Measurements from ENCODE around the gene SYNE3. TPM values are rescaled to one million over a fixed set of nuclear protein-coding genes. Genes with fewer than 3 reads are reported as not detected.

SYNE3 gene
- total and polyA plus RNA-seq, 4 donors = 0.47 to 9.0 (median 4.7) TPM

- H3K4me1 ChIP-seq (ENCODE audit: control insufficient read depth in 4 of 4, insufficient read depth in 4 of 4, low read length in 3 of 4) = peaks cover 12 to 37% (median 23%) of the 10 kb centered on the region in 4 donors
- 69% methylated on average over 5 of the region's 5 CpGs for WGBS
- H3K4me3 ChIP-seq (ENCODE audit: low read depth in 1 of 3, low read length in 3 of 3) = no peak overlapping the region
- no peak for DNase-seq (ENCODE audit: low spot score)
- no peaks in the 10 kb centered on the region for H3K9me3 ChIP-seq (ENCODE audit: control insufficient read depth in 4 of 4, low read length in 3 of 4)
- TF ChIP-seq JUND (IDR thresholded peaks at IDR 0.05) (no peak), FOXA1 (IDR thresholded peaks at IDR 0.05) (no peak), GABPA (IDR thresholded peaks at IDR 0.05 in 1 of 2, conservative IDR thresholded peaks at IDR 0.05 in 1 of 2) (no peak), RXRA (IDR thresholded peaks at IDR 0.05) (peak; percentile 56 to 72), EGR1 (IDR thresholded peaks at IDR 0.05; ENCODE audit: low read depth in 2 of 2) (no peak), HNF4A (conservative IDR thresholded peaks at IDR 0.05) (peak; percentile 70 to 79)
- TF ChIP-seq, protein P1, sequence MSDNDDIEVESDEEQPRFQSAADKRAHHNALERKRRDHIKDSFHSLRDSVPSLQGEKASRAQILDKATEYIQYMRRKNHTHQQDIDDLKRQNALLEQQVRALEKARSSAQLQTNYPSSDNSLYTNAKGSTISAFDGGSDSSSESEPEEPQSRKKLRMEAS (IDR thresholded peaks at IDR 0.05) = no peak
- peak overlapping the region in 1 of 2 donors; percentile 57 for H3K27ac ChIP-seq (ENCODE audit: low read depth in 1 of 2, low read length in 2 of 2)
- H3K27me3 ChIP-seq (ENCODE audit: control insufficient read depth in 4 of 4, insufficient read depth in 4 of 4, low read length in 3 of 4) = no peaks in the 10 kb centered on the region
- no peaks in the 10 kb centered on the region for H3K36me3 ChIP-seq (ENCODE audit: control insufficient read depth in 4 of 4, insufficient read depth in 3 of 4, low read depth in 1 of 4, low read length in 3 of 4)
- no peak overlapping the region for H3K9ac ChIP-seq (ENCODE audit: low read depth in 1 of 2, low read length in 2 of 2)
Measured at GRCh38 chr14:95484296-95484695, 32.2 kb downstream of the SYNE3 start.

- no peaks in the 10 kb centered on the region for H3K36me3 ChIP-seq (ENCODE audit: control insufficient read depth in 4 of 4, insufficient read depth in 3 of 4, low read depth in 1 of 4, low read length in 3 of 4)
- WGBS = 82% methylated on average over 14 of the region's 14 CpGs
Measured at GRCh38 chr14:95483309-95484165, 32.9 kb downstream of the SYNE3 start.

More at GRCh38 chr14:95483309-95484165, 32.9 kb downstream of the SYNE3 start:
- Histone ChIP-seq H3K27ac (ENCODE audit: low read depth in 1 of 2, low read length in 2 of 2) (peak overlapping the region; percentile 15 to 57), H3K9ac (ENCODE audit: low read depth in 1 of 2, low read length in 2 of 2) (no peak overlapping the region), H3K9me3 (ENCODE audit: control insufficient read depth in 4 of 4, low read length in 3 of 4) (no peaks in the 10 kb centered on the region), H3K4me3 (ENCODE audit: low read depth in 1 of 3, low read length in 3 of 3) (no peak overlapping the region), H3K4me1 (ENCODE audit: control insufficient read depth in 4 of 4, insufficient read depth in 4 of 4, low read length in 3 of 4) (peaks cover 8 to 30% (median 17%) of the 10 kb centered on the region in 4 donors), H3K27me3 (ENCODE audit: control insufficient read depth in 4 of 4, insufficient read depth in 4 of 4, low read length in 3 of 4) (no peaks in the 10 kb centered on the region)
- TF ChIP-seq GABPA (IDR thresholded peaks at IDR 0.05 in 1 of 2, conservative IDR thresholded peaks at IDR 0.05 in 1 of 2) = no peak
- no peak for TF ChIP-seq TAF1 (conservative IDR thresholded peaks at IDR 0.05)
- no peak for TF ChIP-seq SP1 (IDR thresholded peaks at IDR 0.05)
- TF ChIP-seq, protein P2, sequence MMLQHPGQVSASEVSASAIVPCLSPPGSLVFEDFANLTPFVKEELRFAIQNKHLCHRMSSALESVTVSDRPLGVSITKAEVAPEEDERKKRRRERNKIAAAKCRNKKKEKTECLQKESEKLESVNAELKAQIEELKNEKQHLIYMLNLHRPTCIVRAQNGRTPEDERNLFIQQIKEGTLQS (IDR thresholded peaks at IDR 0.05) = no peak
- TF ChIP-seq HNF4A (conservative IDR thresholded peaks at IDR 0.05) = no peak
- TF ChIP-seq NR2F2 (IDR thresholded peaks at IDR 0.05) = no peak
- peak in 1 of 2 donors; percentile 12 for TF ChIP-seq RXRA (IDR thresholded peaks at IDR 0.05)
- TF ChIP-seq ZBTB33 (IDR thresholded peaks at IDR 0.05) = no peak
- no peak for TF ChIP-seq FOXA1 (IDR thresholded peaks at IDR 0.05)
- no peak for TF ChIP-seq RAD21 (IDR thresholded peaks at IDR 0.05)
- peak; percentile 85 to 87 for TF ChIP-seq JUND (IDR thresholded peaks at IDR 0.05)
- TF ChIP-seq, protein P1 (IDR thresholded peaks at IDR 0.05) = no peak
- no peak for TF ChIP-seq CTCF (IDR thresholded peaks at IDR 0.05; ENCODE audit: low read depth, low read length, missing input control)
- peak; percentile 55 for TF ChIP-seq REST (IDR thresholded peaks at IDR 0.05)
- TF ChIP-seq EGR1 (IDR thresholded peaks at IDR 0.05; ENCODE audit: low read depth in 2 of 2) = no peak
- DNase-seq (ENCODE audit: low spot score) = no peak

Data from liver (tissue), 9 donors.